Sigmoid colon (tissue), 7 donors: Measurements from ENCODE around the gene TMEM209. TPM values are rescaled to one million over a fixed set of nuclear protein-coding genes. Genes with fewer than 3 reads are reported as not detected.

Source experiments
- DNase-seq: peaks from one replicate; pipeline ENCODE4 v3.0.0-alpha.2; 2019
- H3K27ac ChIP-seq, 4 donors: fragments of 200-600 bp; sonication (generic); one replicate each; pipeline ENCODE4 v1.5.1; 2016 to 2019; ENCODE audit warnings: mild to moderate bottlenecking in 1 of 4
- H3K27me3 ChIP-seq, 3 donors: fragments of 200-600 bp; sonication (generic); one replicate each; pipeline ENCODE4 v1.5.1; 2019; ENCODE audit warnings: mild to moderate bottlenecking in 1 of 3
- H3K36me3 ChIP-seq, 4 donors: fragments of 200-600 bp; sonication (generic); one replicate each; pipeline ENCODE4 v1.5.1; 2016 to 2019
- H3K4me1 ChIP-seq, 4 donors: fragments of 200-600 bp; sonication (generic); one replicate each; pipeline ENCODE4 v1.5.1; 2017 to 2019
- H3K4me3 ChIP-seq, 4 donors: fragments of 200-600 bp; sonication (generic); one replicate each; pipeline ENCODE4 v1.5.1; 2017 to 2019; ENCODE audit warnings: mild to moderate bottlenecking in 2 of 4, moderate library complexity in 1 of 4
- H3K9me3 ChIP-seq, 4 donors: fragments of 200-600 bp in 3 of 4; sonication (generic) in 3 of 4; one replicate each; pipeline versions ENCODE4 v1.5.1 to v1.6.1; 2013 to 2019
- EP300 ChIP-seq, 4 donors: sonication (generic); formaldehyde crosslinking; IDR thresholded peaks; one replicate each; pipeline ENCODE4 v1.6.1; 2017; ENCODE audit warnings: antibody characterized with exemption in 4 of 4
- POLR2A ChIP-seq, 2 donors: fragments of 450-650 bp; IDR thresholded peaks; one replicate each; pipeline ENCODE4 v1.6.1; 2016; ENCODE audit warnings: antibody characterized with exemption in 2 of 2, mild to moderate bottlenecking in 2 of 2, moderate library complexity in 2 of 2
- POLR2AphosphoS5 ChIP-seq, 4 donors: sonication (generic); formaldehyde crosslinking; IDR thresholded peaks; one replicate each; pipeline ENCODE4 v1.6.1; 2017; ENCODE audit warnings: antibody characterized with exemption in 4 of 4
- WGBS, 2 donors: extraction: QIAGEN DNeasy Blood & Tissue Kit; methylation state at CpG; one replicate each; pipeline ENCODE4 v1.1.7; 2013; 5-methylcytosine and 5-hydroxymethylcytosine counted together
- intact Hi-C: fragments of 100-400 bp; cut with DNase I; formaldehyde crosslinking; loops from one replicate; pipeline ENCODE4 v1.15.1; 2023
- polyA plus RNA-seq, 3 donors: library from polyadenylated mRNA; stranded (reverse); fragments of 200-250 nt; gene quantifications; one replicate each; pipeline ENCODE4 v1.2.3, GENCODE V29; 2013
- total RNA-seq, 4 donors: library from RNA; depleted of rRNA; stranded (reverse); fragments of >200 nt; gene quantifications; one replicate each; pipeline ENCODE4 v1.1.0, GENCODE V29; 2016
- TF ChIP-seq, protein P1 (sequence below), 4 experiments: fragments of 450-650 bp in 3 of 4; fragments of 200-600 bp in 1 of 4; IDR thresholded peaks; one replicate each; pipeline ENCODE4 v1.5.1; 2016 to 2019; ENCODE audit warnings: antibody characterized with exemption in 4 of 4, mild to moderate bottlenecking in 3 of 4, moderate library complexity in 2 of 4
- donor health status: healthy with polysubstance abuse.
- donor health status: Bipolar disorder and iron deficiency.
- donor health status: healthy.

The TMEM209 gene
- total and polyA plus RNA-seq, 7 donors, result 3.0 to 9.9 (median 8.7) TPM

GRCh38 chr7:130118801-130119200 is 86.4 kb downstream of the TMEM209 start:
- DNase-seq, result no peak
- no peak overlapping the region for H3K27ac ChIP-seq
- H3K36me3 ChIP-seq, result peaks cover 12 to 38% (median 19%) of the 10 kb centered on the region in 4 donors
- H3K4me3 ChIP-seq, result no peak overlapping the region
- WGBS, 2 donors, result 95 to 97% methylated on average over 4 of the region's 4 CpGs
- no peak for TF ChIP-seq EP300 (IDR thresholded peaks at IDR 0.05)
- no peak for TF ChIP-seq POLR2AphosphoS5 (IDR thresholded peaks at IDR 0.05)
- intact Hi-C loops, result no loop called here
- H3K27me3 ChIP-seq, result no peaks in the 10 kb centered on the region
- no peaks in the 10 kb centered on the region for H3K4me1 ChIP-seq
- no peaks in the 10 kb centered on the region for H3K9me3 ChIP-seq

- H3K27me3 ChIP-seq, result no peaks in the 10 kb centered on the region
- no peaks in the 10 kb centered on the region for H3K9me3 ChIP-seq
- peaks cover 12 to 33% (median 19%) of the 10 kb centered on the region in 4 donors for H3K36me3 ChIP-seq
Observed at GRCh38 chr7:130118294-130118693, 86.9 kb downstream of the TMEM209 start.

GRCh38 chr7:130114776-130115175 is 90.4 kb downstream of the TMEM209 start:
- intact Hi-C loops, result no loop called here
- no peak for DNase-seq
- TF ChIP-seq, protein P1, sequence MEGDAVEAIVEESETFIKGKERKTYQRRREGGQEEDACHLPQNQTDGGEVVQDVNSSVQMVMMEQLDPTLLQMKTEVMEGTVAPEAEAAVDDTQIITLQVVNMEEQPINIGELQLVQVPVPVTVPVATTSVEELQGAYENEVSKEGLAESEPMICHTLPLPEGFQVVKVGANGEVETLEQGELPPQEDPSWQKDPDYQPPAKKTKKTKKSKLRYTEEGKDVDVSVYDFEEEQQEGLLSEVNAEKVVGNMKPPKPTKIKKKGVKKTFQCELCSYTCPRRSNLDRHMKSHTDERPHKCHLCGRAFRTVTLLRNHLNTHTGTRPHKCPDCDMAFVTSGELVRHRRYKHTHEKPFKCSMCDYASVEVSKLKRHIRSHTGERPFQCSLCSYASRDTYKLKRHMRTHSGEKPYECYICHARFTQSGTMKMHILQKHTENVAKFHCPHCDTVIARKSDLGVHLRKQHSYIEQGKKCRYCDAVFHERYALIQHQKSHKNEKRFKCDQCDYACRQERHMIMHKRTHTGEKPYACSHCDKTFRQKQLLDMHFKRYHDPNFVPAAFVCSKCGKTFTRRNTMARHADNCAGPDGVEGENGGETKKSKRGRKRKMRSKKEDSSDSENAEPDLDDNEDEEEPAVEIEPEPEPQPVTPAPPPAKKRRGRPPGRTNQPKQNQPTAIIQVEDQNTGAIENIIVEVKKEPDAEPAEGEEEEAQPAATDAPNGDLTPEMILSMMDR (IDR thresholded peaks at IDR 0.05), result no peak
- TF ChIP-seq EP300 (IDR thresholded peaks at IDR 0.05) (no peak), POLR2A (IDR thresholded peaks at IDR 0.05) (no peak), POLR2AphosphoS5 (IDR thresholded peaks at IDR 0.05) (no peak)
- Histone ChIP-seq H3K27me3 (no peaks in the 10 kb centered on the region), H3K9me3 (no peaks in the 10 kb centered on the region), H3K27ac (no peak overlapping the region), H3K36me3 (peaks cover 0 to 8% (median 6%) of the 10 kb centered on the region in 4 donors), H3K4me1 (no peaks in the 10 kb centered on the region), H3K4me3 (no peak overlapping the region)
- 86 to 92% methylated on average over 2 of the region's 2 CpGs for WGBS, 2 donors

More at GRCh38 chr7:130118294-130118693, 86.9 kb downstream of the TMEM209 start:
- no peak overlapping the region for H3K4me3 ChIP-seq
- no peak overlapping the region for H3K27ac ChIP-seq
- intact Hi-C loops, result no loop called here
- TF ChIP-seq POLR2A (IDR thresholded peaks at IDR 0.05) (no peak), EP300 (IDR thresholded peaks at IDR 0.05) (no peak)
- DNase-seq, result no peak
- H3K4me1 ChIP-seq, result no peaks in the 10 kb centered on the region
- WGBS, 2 donors, result 93 to 94% methylated on average over 5 of the region's 5 CpGs

Other genes starting within 250 kb of the TMEM209 start
- gene ZC3HC1, start 154.0 kb downstream of the TMEM209 start, total RNA-seq, result 10 to 100 TPM; 10.5 to 19.4 (median 15.1) TPM
- gene ZC3HC1, start 154.0 kb downstream of the TMEM209 start, polyA plus RNA-seq, result 10 to 100 TPM in 1 of 3 donors, 1 to 10 TPM in 2; 8.4 to 11.7 (median 9.9) TPM
- 10 to 100 TPM; 16.3 to 22.5 (median 17.8) TPM for gene KLHDC10, start 134.9 kb downstream of the TMEM209 start, total RNA-seq
- gene KLHDC10, start 134.9 kb downstream of the TMEM209 start, polyA plus RNA-seq, result 10 to 100 TPM in 2 of 3 donors, 1 to 10 TPM in 1; 7.8 to 11.5 (median 11.3) TPM
- gene SSMEM1, start 2.5 kb upstream of the TMEM209 start, total RNA-seq, result not detected
- gene SSMEM1, start 2.5 kb upstream of the TMEM209 start, polyA plus RNA-seq, result not detected
- not detected for gene CPA2, start 61.5 kb upstream of the TMEM209 start, total RNA-seq
- 1 to 10 TPM in 2 of 3 donors, under 1 TPM in 1; 0.92 to 3.0 (median 1.6) TPM for gene CPA2, start 61.5 kb upstream of the TMEM209 start, polyA plus RNA-seq
- gene CPA4, start 87.8 kb upstream of the TMEM209 start, total RNA-seq, result not detected
- under 1 TPM in 1 of 3 donors, not detected in 2; 0.06 TPM for gene CPA4, start 87.8 kb upstream of the TMEM209 start, polyA plus RNA-seq
- gene CPA5, start 139.4 kb upstream of the TMEM209 start, total RNA-seq, result not detected
- gene CPA5, start 139.4 kb upstream of the TMEM209 start, polyA plus RNA-seq, result 1 to 10 TPM in 1 of 3 donors, not detected in 2; 1.1 TPM
- 1 to 10 TPM in 1 of 4 donors, not detected in 3; 2.2 TPM for gene CPA1, start 175.1 kb upstream of the TMEM209 start, total RNA-seq
- gene CPA1, start 175.1 kb upstream of the TMEM209 start, polyA plus RNA-seq, result 1 to 10 TPM in 2 of 3 donors, under 1 TPM in 1; 0.34 to 7.8 (median 1.2) TPM
- gene CEP41, start 235.6 kb upstream of the TMEM209 start, total RNA-seq, result 10 to 100 TPM in 1 of 4 donors, 1 to 10 TPM in 3; 7.1 to 11.9 (median 7.5) TPM
- gene CEP41, start 235.6 kb upstream of the TMEM209 start, polyA plus RNA-seq, result 1 to 10 TPM; 1.2 to 7.7 (median 2.8) TPM